Glomerular endothelial cell (primary cell): ENCODE results near the gene HIP1. TPM values are rescaled to one million over a fixed set of nuclear protein-coding genes. Genes with fewer than 3 reads are reported as not detected.
A peak's percentile ranks its signal among the peaks of the same experiment; 100 is the strongest.
"Not testable (repeated sequence)": the region's sequence is repeated elsewhere in the genome, so short reads cannot be mapped to it uniquely, and the experiment has no call there.

Experiments used
- DNase-seq: peaks from one replicate; pipeline ENCODE4 v3.0.0-alpha.2; 2011; ENCODE audit warnings: low read depth, low spot score; ENCODE audit errors: extremely low read depth
- total RNA-seq: library from RNA; depleted of rRNA; stranded (reverse); fragments of >200 nt; gene quantifications from 2 replicates; pipeline ENCODE4 v1.2.3, GENCODE V29; 2015

HIP1 gene
- total RNA-seq, 1 donor from 2014 or later, result 35.5 TPM

DNA sequence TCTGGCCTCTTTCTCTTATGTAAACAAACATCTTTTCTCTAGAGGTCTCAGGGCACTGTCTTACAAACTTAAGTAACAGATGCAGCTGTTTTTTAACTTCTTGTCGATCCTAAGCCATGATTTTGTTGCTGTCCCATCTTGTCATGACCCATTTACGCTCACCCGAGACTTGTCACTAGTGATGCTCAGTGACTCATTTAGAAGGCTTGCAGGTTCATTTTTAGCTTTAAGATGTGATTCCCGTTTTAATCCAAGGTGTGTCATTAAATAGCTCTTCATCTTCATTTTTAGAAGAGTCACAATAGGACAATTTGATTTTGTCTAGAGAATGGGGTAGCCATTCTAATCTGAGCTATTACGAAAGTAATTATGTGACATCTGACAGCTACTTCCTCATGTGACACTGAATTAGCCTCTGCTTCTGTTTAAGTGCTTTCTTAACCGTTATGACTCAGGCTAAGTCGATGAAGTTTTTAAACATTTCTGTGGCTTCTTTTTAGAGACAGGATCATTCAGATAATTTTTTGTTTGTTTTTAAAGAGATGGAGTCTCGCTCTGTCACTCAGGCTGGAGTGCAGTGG lies 203.9 kb downstream of the HIP1 start:
- DNase-seq, result no peak

DNA sequence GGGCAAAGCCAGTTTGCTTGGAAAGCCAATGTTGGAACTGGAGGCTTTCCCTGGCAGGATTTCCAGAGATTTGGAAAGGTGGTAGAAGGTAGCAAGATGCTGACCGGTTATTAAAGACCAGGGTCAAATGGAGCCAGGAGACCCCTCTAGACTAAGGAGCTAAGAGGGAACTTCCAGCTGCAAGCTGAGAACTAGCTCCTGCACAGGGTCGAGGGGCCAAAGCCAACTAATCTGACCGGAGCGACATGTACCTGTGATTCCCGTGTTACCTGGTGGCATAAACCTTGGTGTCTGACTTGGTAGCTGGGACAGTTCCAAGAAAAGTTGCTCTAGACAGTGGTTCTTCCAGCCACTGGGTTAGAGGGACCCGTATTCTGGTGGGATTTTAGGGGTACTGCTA lies 204.8 kb downstream of the HIP1 start:
- DNase-seq, result no peak

DNA sequence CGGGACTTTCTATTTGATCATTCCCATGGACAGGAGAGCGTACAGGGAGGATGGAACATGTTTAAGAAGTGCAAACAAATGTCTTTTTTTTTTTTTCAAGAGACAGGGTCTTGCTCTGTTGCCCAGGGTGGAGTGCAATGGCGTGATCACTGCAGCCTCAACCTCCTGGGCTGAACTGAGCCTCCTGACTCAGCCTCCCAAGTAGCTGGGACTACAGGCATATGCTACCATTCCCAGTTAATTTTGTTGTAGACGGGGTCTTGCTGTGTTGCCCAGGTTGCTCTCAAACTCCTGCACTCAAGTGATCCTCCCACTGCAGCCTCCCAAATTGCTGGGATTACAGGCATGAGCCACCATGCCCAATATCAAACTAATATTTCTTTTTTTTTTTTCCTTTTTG lies 206.1 kb downstream of the HIP1 start:
- DNase-seq, result no peak

GRCh38 chr7:75531359-75531821 lies 207.4 kb downstream of the HIP1 start:
- DNase-seq, result no peak

DNA sequence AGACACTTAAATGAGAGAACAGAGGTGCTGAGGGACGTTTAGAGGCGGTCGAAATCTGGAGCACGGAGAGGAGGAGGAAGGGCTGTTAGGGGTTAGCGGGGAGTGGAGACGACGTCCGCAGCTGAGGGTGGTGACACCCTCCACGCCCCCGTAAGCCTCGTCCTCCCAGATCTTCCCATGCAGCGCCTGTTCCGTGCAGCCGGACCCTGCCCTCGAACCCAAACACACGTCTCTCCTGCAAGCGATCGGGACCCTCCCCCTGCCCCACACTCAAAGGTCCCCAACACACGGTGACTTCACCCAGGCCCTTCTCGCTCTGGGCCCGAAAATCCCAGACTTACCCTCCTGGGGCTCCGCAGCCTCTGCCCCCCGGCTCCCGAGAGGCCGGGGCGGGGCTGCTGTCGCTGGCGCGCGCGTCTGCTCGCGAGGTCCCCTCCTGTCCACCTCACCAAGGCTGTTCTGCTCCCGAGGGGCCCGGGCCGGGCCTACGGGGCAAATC lies 211.5 kb downstream of the HIP1 start:
- DNase-seq, result not testable (repeated sequence)

- not testable (repeated sequence) for DNase-seq
These were observed 217.0 kb downstream of the HIP1 start for GRCh38 chr7:75521727-75522126.

DNA sequence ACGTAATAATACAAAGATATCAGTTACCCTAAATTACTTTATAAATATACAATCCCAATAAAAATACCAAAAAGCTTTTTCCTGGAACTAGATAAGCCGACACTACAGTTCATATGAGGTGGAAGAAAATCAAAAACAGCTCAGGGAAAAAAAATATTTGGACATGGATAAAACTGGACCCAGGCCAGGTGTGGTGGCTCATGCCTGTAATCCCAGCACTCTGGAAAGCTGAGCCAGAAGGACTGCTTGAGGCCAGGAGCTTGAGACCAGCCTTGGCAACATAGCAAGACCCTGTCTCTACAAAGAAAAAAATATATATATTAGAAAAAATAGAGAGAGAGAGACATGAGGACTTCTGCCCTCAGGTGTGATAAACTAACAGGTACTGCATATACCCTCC lies 219.9 kb downstream of the HIP1 start:
- DNase-seq, result not testable (repeated sequence)

GRCh38 chr7:75509033-75509432 lies 229.7 kb downstream of the HIP1 start:
- not testable (repeated sequence) for DNase-seq

GRCh38 chr7:75492020-75492419 lies 246.7 kb downstream of the HIP1 start, which contains the start of gene SPDYE5:
Gene SPDYE5, plus strand, starts transcription at chr7:75492320. Its CDS starts 1,728 bp downstream, at chr7:75494048.
- not testable (repeated sequence) for DNase-seq

DNA sequence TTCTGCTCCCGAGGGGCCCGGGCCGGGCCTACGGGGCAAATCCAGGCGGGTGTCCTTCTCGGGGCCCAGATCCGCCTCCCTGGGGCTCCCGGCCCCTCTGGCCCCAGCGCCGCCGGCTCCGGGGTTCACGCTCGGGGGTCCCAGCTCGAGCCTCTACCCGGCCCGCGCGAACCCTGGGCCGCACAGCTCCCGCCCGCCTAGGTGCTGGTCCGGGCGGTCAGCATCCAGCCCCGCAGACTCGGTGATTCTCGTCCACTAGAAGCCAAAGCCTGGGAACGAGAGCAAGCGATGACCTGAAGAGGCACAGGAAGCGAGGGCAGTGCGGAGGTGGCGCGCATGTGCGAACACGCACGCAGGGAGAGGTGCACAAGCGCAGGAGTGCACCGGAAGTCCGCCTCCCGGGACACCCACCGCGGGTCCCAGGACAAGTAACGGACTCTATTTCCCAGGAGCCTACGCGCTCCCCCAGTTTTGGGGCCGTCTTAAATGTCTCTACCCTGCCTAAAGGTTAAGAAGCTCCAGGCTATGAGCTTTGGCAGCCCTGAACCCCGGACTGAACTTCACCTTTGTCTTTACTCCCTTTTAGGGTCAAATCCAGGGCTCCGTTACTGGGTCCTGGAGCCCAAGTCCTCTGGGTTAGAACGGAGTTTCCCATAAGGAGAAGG lies 252.6 kb downstream of the HIP1 start, which contains the start of gene POM121C:
POM121C (minus strand) TSS at position 321 of the 665 bp plus-strand sequence. CDS start 44,803 bp downstream, outside the sequence.
- DNase-seq, result peak; percentile 25

- not testable (repeated sequence) for DNase-seq
These were observed 253.3 kb downstream of the HIP1 start for GRCh38 chr7:75485355-75485978.

Other genes starting within 250 kb of the HIP1 start
- gene SPDYE5, start 246.6 kb downstream of the HIP1 start, total RNA-seq, result not detected in 2 replicates
- 0.58 TPM in 1 of 2 replicates, not detected in the other for gene CCL26, start 33.3 kb upstream of the HIP1 start, total RNA-seq
- gene CCL24, start 74.9 kb upstream of the HIP1 start, total RNA-seq, result not detected in 2 replicates
- 44.3 and 49.5 TPM in 2 replicates for gene RHBDD2, start 140.1 kb upstream of the HIP1 start, total RNA-seq
- 62.3 and 73.0 TPM in 2 replicates for gene POR, start 176.2 kb upstream of the HIP1 start, total RNA-seq